GM19455 (cell line): ENCODE data around the gene CYP26C1.
"Not testable (repeated sequence)": the region's sequence is repeated elsewhere in the genome, so short reads cannot be mapped to it uniquely, and the experiment has no call there.

Experiments used
- ATAC-seq: cut with Tn5 transposase; IDR thresholded peaks from one replicate; pipeline ENCODE4 v1.9.1; 2021; ENCODE audit not compliant: unreplicated experiment

Gene CYP26C1

DNA sequence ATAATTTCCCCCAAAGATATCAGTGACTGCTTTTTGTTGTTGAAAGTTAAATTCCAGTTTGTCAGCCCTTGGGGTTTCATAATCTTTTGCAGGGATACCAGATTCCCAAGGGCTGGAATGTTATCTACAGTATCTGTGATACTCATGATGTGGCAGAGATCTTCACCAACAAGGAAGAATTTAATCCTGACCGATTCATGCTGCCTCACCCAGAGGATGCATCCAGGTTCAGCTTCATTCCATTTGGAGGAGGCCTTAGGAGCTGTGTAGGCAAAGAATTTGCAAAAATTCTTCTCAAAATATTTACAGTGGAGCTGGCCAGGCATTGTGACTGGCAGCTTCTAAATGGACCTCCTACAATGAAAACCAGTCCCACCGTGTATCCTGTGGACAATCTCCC lies 16.3 kb downstream of the CYP26C1 start:
- ATAC-seq, result no peak

DNA sequence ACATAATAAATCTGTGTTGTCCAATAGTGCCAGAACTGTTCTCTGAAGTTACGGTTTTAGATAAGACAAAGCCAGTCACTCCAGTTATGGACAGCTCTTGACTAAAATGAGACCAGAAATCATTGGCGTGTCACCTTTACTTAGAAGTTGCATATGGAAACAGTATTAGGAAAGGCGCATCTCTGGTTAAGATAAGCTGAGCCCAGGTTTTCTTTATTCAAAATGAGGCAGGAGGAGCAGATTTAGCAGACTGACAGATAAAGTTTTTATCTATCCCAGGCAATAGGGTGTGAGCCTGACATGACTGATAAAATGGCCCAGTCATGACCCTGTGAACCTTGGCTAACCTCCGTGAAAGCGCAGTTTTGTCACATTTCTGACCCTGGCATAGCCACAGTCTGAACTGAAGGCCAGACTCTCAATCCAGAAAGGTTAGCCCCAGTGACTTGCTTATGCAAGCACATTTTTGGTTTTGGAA lies 17.3 kb downstream of the CYP26C1 start:
- ATAC-seq, result no peak

DNA sequence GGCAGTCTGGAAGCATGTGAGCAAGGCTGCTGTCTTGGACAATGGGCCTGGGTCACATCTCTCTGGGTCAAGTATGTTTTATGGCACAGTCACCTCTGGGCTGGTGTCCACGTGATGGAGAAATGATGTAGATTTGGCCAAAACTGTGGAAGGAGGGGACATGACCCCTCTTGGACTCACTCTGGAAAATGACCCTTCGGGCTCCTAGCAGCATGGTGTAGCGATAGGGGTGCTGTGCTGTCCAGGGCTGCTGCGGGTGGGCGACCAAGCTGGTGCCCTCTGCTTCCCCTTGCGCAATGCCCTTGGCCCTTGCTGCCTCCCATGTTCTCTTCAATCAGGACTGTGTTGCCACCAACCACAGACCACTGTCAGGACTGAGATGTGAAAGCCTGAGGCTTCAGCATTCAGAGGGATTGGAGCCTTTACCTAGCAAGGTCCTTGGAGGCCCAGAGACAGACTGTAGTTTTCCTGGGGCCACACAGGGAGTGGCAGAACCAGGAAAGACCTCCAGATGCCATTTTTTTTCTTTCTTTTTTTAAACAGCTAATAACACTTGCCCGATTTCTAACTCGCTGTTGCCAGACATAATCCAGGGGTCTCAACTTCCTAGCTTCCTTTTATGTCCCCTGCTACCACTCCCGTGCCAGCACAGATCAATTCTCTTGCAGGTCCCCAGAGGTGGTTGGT lies 19.2 kb downstream of the CYP26C1 start:
- ATAC-seq, result no peak

DNA sequence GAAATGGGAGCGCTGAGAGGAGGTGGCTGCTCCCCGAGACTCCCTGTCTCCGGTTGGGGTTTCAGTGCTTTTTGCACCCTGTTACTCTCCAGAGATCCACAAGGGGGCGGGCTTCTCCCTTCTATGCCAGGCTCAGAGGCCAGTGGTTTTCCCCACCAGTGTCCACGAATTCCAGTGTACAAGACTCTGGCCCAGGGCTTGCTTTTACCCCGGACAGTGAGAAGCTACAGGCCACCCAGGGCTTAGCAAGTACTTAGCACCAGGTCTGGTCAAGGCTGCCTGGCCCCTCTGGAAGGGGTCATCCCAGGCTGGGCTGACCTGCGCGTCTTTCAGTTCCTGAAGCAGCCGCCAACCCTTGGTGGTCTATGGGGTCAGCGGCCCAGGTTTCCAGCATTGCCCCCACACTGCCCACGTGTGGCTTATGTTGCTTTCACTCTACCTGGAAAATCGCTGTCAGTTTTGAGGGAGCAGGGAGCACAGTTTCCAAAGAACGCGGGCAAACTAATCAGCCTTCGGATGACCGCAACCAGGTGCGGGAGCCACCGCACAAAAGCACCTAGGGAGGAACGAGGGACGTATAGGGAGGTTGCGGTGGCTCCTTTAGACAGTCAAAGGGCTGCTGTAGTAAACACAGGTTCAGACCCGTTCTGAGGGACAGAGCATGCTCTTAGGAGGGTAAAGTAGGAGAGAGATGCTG lies 19.9 kb downstream of the CYP26C1 start:
- no peak for ATAC-seq

DNA sequence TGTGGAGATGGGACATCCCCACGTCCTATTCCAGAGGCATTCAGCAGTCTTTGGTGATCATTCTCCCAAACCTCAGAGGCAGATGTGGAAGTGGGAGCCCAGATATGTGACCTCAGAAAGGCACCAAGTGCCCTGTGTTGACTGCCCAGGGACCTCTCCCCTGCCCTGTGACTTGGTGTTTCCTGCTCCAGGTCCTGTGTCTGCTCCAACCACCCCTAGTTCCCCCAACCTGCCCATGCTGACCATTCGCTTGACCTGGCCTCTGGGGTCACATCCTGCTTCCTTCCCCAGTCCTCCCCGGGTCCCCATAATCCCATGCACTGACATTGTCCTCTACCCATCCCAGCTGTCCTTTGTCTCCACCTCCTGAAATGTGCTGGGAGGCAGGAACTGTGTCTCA lies 20.7 kb downstream of the CYP26C1 start:
- no peak for ATAC-seq

DNA sequence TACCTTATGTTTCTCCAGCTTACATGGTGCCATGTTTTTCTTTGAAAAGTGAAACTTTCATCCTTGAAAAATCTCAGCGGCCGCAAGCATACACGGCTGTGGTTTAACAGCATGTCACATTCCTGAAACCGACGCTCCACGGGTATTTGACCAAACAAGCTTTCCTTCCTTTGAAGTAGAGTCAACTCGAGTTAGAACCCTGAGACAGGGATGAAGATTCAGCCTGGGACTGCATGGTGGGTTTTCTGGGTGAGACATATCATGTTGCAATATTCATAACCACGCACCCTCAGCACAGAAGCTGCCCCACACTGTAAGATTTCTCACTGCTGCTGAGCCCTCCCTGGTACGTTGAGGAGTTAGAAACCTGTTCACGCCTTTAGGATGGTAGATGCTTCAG lies 21.2 kb downstream of the CYP26C1 start:
- ATAC-seq, result no peak

DNA sequence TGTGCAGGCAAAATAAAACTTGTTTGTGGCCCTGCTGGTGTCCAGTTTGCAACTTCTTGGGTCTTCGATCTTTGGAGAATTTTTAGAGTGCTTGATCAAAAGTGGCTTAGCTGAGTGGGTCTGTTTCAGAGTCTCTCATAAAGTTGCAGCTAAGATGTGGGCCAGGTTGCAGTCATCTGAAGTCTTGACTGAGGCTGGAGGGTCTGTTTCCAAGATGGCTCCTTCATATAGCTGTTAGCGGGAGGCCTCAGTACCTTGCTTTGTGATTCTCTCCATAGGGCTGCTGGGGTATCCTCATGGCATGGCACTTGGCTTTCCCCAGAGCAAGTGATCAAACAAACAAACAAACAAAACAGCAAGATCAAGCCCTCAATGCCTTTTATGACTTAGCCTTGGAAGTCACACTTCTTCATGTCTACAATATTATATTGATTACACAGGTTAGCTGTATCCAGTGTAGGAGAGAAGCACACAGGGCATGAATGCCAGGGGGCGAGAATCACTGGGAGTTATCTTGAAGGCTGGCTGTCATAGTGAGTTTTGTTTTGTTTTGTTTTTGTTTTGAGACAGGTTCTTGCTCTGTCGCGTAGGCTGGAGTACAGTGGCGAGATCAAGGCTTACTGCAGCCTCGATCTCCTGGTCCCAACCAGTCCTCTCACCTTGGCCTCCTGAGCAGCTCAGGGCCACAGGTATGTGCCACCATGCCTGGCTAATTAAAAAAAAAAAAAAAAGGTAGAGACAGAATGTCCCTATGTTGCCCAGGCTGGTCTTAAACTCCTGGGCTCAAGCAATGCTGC lies 23.3 kb downstream of the CYP26C1 start:
- no peak for ATAC-seq

DNA sequence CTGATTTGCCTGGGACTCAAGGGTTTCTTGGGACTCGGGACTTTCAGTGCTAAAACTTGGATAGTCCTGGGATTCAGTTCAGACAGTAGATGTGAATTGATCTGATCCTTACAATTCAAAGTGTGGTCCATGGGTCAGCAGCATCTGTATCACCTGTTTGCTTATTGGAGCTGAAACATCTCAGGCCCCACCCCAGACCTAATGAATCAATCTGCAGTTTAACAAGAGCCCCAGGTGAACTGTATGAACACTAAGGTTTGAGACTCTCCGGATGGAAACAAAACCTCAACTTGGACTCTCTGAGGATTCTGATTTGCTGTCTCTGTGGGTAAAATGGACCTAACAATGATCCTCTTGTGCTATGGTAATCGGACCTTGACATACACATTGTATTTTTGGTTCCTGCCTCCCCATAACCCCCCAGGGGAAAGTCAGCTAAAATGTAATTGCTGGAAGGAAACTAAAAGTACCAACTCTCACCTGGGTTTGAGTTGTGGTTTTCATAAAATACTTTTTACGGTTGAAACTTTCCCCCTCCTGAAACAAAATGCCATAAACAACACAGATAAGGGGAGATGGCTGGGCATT lies 24.8 kb downstream of the CYP26C1 start:
- no peak for ATAC-seq

DNA sequence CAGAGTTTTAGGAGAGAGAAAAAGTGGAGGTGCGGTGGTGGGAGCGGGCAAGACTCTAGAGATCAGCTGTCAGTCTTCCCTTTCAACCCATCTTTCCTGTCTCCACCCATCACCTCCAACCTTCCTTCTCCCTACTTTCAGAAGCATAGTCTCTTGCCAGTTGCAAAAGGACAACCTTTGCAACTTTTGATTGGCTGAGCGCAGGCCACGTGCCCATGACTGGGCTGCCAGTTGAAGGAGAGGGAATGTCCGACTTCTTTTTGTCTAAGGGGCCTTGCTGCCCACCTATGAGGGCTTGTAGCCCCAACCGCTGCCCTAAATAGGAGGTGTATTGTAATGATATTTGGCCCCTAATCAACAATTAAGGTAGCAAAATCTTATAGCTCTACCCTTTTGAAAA lies 25.7 kb downstream of the CYP26C1 start:
- no peak for ATAC-seq

DNA sequence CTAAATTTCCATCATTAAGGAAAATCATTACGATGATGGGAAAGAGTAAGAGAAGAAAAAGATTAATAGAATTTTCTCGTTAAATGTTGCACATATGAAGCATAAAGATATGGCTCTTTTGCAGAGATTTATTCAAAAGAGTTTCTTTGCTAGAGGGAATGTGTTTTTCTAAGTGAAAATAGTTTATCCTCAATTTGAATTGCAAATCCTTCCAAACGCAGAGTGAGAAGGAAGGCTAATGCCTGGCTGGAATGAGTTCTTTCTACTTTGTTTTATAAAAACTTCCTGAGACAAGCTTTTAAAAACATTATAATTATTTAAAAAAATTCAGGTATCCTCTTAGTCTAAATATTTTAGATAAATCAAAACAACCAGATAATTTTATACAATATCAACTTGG lies 27.2 kb downstream of the CYP26C1 start:
- no peak for ATAC-seq

DNA sequence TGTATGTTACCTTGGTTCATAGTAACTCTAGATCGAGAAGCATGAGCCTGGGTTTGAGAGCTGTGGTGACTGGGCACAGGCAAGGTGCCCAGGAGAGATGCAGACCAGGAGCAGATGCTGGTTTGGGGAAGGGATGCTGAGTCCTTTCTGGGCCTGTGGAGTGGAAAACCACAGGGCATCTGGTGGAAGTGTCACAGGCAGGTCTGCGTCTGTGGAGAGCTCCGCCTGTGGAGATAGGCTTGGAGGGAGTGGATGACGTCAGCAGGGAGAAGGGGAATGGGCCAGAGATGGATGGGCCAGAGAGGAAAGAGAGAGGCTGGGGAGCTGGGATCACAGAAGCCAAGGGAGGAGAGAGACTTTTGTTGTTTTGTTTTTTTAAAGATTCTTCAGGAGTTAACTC lies 27.9 kb downstream of the CYP26C1 start:
- no peak for ATAC-seq

DNA sequence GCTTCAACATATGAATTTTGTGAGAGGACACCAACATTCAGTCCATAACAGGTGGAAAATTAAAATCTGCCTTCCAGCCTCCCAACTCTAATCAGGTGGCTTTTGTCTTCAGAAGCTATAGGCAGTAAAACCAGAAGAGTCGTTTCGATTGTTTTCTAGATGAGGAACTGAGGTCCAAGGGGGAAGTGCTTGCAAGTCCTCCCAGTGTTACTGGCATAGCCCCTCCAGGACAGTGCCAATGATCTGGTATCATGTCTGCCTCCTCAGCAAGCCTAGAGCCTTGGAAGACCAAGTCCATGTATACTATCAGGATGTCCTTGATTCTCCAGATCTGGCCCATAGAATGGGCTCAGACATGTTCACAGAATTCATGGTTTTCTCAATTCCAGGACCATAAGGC lies 30.0 kb downstream of the CYP26C1 start:
- no peak for ATAC-seq

DNA sequence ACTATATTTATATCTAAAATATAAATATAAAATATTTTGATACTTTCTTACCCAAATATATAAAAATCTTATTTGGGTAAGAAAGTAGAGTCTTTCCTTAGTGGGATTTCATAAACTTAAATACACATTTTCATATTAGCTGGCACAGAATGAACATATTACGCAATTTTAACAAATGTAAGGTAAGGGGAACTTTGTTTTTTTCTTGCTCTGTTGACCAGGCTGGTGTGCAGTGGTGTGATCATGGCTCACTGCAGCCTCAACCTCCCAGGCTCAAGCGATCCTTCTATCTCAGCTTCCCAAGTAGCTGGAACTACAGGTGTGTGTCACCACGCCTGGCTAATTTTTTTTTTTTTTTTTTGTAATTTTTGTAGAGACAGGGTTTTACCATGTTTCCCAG lies 31.4 kb downstream of the CYP26C1 start:
- ATAC-seq, result no peak

DNA sequence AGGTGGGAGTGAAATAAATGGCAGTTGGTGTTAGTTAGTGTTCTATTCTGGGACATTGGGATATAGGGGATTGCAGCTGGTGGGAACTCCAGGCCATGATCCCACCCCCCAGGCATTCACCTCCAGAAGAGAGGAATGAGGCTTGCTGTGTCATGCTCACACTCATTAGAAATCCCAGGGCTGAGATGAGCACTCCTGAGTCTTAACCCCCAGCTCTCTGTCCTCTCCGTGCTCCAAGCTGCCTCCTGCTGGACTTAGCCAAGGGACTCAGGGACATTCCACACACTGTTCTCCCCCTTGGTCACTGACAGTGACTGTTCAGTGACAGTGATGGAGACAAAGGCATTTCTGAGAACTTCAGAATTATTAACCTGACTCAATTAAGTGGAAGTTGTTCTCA lies 34.6 kb downstream of the CYP26C1 start:
- no peak for ATAC-seq

DNA sequence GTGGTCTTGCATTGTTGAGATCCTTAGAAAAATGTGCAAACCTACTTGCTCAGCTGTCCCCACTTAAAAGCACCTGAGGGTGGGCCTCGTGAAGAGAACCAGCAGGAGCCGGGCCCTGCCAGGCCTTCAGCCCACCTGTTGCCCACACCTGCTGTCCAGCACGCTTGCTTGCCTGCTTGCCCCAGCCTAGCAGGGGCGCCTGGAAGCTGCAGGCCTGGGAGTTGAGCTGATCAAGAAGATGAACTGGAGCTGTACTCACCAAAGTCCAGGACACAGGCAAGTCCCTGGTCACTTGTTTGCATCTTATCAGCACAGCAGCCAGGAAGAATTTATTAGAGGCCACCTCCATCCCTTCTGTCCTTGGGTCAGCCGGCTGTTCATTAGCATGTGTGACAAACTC lies 36.3 kb downstream of the CYP26C1 start:
- ATAC-seq, result no peak

DNA sequence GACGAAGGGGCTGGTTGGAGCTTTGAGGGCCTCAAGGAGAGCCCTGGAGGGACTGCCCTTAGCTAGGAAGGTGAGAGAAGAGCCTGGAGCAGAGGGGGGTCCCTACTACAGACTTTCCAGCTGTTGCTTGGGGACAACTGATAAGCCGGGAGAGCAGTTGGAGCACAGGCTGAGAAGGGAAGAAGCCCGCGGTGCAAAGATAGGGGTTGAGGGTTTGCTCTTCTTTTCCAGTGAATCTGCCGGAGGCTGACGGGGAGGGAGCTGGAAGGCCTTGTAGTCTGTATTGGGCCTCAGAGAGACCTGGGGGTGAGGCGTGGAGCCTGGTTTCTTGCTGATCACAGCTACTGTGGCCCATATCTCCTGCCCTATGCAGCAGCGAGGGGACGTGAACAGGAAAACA lies 36.8 kb downstream of the CYP26C1 start:
- ATAC-seq, result no peak

DNA sequence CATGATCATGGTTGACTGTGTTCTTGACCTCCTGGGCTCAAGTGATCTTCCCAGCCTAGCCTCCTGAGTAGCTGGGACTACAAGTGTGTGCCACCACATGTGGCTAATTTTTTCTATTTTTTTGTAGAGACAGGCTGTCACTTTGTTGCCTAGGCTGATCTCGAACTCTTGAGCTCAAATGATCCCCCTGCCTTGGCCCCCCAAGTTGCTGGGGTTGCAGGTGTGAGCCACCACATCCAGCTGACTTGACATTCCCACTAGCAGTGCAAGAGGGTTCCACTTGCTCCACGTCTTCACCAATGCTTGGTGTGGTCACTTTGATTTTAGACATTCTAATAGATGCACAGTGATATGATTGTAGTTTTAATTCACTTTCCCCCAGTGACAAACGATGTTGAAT lies 38.2 kb downstream of the CYP26C1 start:
- ATAC-seq, result no peak

DNA sequence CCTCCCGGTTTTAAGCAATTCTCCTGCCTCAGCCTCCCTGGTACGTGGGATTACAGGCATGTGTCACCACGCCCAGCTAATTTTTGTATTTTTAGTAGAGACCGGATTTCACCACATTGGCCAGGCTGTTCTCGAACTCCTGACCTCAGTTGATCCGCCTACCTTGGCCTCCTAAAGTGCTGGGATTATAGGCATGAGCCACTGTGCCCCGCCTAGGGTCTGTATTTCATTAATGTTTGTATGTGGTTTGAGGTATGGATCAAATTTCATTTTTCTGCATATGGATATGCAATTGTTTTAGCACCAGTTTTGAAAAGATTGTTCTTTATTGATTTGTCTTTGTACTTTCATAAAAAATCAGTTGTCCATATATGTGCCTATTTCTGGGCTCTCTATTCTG lies 39.1 kb downstream of the CYP26C1 start:
- no peak for ATAC-seq

DNA sequence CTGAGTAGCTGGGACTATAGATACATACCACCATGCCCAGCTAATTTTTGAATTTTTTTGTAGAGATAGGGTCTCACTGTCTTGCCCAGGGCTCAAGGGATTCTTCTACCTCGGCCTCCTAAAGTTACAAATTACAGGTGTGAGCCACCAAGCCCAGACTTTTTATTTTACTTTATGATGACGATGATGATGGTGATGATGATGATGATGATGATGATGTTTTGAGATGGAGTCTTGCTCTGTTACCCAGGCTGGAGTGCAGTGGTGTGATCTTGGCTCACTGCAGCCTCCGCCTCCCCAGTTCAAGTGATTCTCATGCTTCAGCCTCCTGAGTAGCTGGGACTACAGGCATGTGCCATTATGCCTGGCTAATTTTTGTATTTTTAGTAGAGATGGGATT lies 40.5 kb downstream of the CYP26C1 start:
- not testable (repeated sequence) for ATAC-seq

DNA sequence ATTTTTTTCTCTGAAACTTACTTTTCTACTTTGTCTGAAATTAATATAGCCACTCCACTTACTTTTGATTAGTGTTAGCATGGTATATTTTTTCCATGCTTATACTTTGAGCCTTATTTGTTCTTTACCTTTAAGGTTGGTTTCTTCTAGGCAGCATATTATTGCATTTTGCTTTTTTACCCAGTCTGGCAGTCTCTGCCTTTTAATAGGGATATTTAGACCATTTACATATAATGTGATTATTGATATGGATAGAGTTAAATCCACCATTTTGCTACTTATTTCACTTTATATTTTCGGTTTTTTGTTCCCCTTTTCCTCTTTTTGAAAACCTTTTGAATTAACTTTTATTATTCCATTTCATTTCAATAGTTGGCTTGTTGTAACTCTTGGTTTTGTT lies 43.4 kb downstream of the CYP26C1 start:
- no peak for ATAC-seq

DNA sequence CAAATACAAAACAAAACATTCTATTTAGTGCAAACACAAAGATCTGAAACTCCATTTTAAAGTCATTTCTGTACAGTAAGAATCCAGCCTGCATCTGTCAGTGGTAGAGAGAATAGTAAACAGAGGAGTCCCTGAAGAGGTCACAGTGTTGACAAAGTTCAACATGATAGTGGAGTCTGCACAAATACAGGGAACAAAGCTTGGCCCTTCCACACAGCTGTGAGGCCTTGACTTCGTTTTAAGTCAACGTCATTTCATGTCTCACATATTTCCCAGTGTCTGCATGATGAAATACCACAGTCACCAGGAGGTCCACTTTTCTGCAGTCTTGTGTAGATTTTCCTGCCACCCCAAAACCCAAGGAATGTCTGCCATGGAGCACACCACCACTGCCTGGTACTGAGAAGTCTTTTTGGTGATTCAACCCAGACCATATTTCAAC lies 46.1 kb downstream of the CYP26C1 start:
- ATAC-seq, result no peak
